GM23338 (cell line): ENCODE results near the gene TLE3. TPM values are rescaled to one million over a fixed set of nuclear protein-coding genes. Genes with fewer than 3 reads are reported as not detected.

Experiments used
- ATAC-seq: fragments of 200-7000 bp; cut with Tn5 transposase; 3 replicates; pipeline ENCODE4 v1.9.1; 2020
- DNase-seq: peaks from one replicate; pipeline ENCODE4 v3.0.0-alpha.2; 2015; ENCODE audit warnings: low spot score
- H2AFZ ChIP-seq: fragments of 200-600 bp; sonication (generic); 2 replicates; pipeline ENCODE4 v1.8.0; 2016; ENCODE audit warnings: antibody characterized with exemption, mild to moderate bottlenecking, moderate library complexity
- H3F3A ChIP-seq: fragments of 200-600 bp; sonication (generic); replicated peaks from 2 replicates; pipeline ENCODE4 v1.8.0; 2017; ENCODE audit warnings: antibody characterized with exemption, mixed run types, low read depth
- H3K27ac ChIP-seq: fragments of 200-600 bp; sonication (generic); 2 replicates; pipeline ENCODE4 v1.6.1; 2016; ENCODE audit warnings: low read depth
- H3K27me3 ChIP-seq: fragments of 200-600 bp; sonication (generic); 2 replicates; pipeline ENCODE4 v1.8.0; 2016; ENCODE audit warnings: mild to moderate bottlenecking, mixed run types, moderate library complexity; ENCODE audit not compliant: insufficient read depth
- H3K36me3 ChIP-seq: fragments of 200-600 bp; sonication (generic); 2 replicates; pipeline ENCODE4 v1.8.0; 2016; ENCODE audit warnings: mild to moderate bottlenecking; ENCODE audit not compliant: insufficient read depth
- H3K4me1 ChIP-seq: fragments of 200-600 bp; sonication (generic); 2 replicates; pipeline ENCODE4 v1.8.0; 2016; ENCODE audit warnings: mild to moderate bottlenecking, moderate library complexity; ENCODE audit not compliant: insufficient read depth
- H3K4me2 ChIP-seq: fragments of 200-600 bp; sonication (generic); 2 replicates; pipeline ENCODE4 v1.7.1; 2017; ENCODE audit warnings: mixed run types
- H3K4me3 ChIP-seq: fragments of 200-600 bp; sonication (generic); 2 replicates; pipeline ENCODE4 v1.6.1; 2016; ENCODE audit warnings: mixed run types
- H3K79me2 ChIP-seq: fragments of 200-600 bp; sonication (generic); replicated peaks from 2 replicates; pipeline ENCODE4 v1.8.0; 2017; ENCODE audit warnings: mild to moderate bottlenecking; ENCODE audit not compliant: insufficient read depth
- H3K9me2 ChIP-seq: fragments of 200-600 bp; sonication (generic); 2 replicates; pipeline ENCODE4 v1.8.0; 2017; ENCODE audit not compliant: insufficient read depth
- H4K20me1 ChIP-seq: fragments of 200-600 bp; sonication (generic); replicated peaks from 2 replicates; pipeline ENCODE4 v1.8.0; 2017; ENCODE audit warnings: mild to moderate bottlenecking; ENCODE audit not compliant: insufficient read depth
- H3K27ac Mint-ChIP-seq: 2 replicates; pipeline ENCODE4 v1.8.0; 2020; ENCODE audit warnings: inconsistent platforms, mild to moderate bottlenecking, moderate library complexity, mixed read lengths
- H3K27me3 Mint-ChIP-seq: 3 replicates; pipeline ENCODE4 v1.8.0; 2022; ENCODE audit warnings: low read depth, mild to moderate bottlenecking, moderate library complexity, mixed read lengths, inconsistent platforms; ENCODE audit not compliant: insufficient read depth, poor library complexity
- H3K36me3 Mint-ChIP-seq: 3 replicates; pipeline ENCODE4 v1.8.0; 2021; ENCODE audit warnings: low read depth, mild to moderate bottlenecking, inconsistent platforms, moderate library complexity, mixed read lengths
- H3K4me1 Mint-ChIP-seq: 3 replicates; pipeline ENCODE4 v1.8.0; 2020; ENCODE audit warnings: mild to moderate bottlenecking, inconsistent platforms, mixed read lengths
- H3K4me3 Mint-ChIP-seq: 3 replicates; pipeline ENCODE4 v1.8.0; 2021; ENCODE audit warnings: moderate library complexity, mild to moderate bottlenecking, inconsistent platforms, mixed read lengths
- H3K9me3 Mint-ChIP-seq: 3 replicates; pipeline ENCODE4 v1.8.0; 2020; ENCODE audit warnings: moderate library complexity, mild to moderate bottlenecking, inconsistent platforms, mixed read lengths
- EZH2phosphoT487 ChIP-seq: fragments of 200-600 bp; sonication (generic); IDR thresholded peaks from one replicate; pipeline ENCODE4 v1.8.1; 2018; ENCODE audit warnings: antibody characterized with exemption; ENCODE audit not compliant: unreplicated experiment
- JUNB ChIP-seq: IDR thresholded peaks from one replicate; pipeline ENCODE4 v1.6.1; 2016; ENCODE audit warnings: antibody characterized with exemption; ENCODE audit not compliant: unreplicated experiment
- POLR2AphosphoS5 ChIP-seq: IDR thresholded peaks from 2 replicates; pipeline ENCODE4 v1.6.1; 2016; ENCODE audit warnings: antibody characterized with exemption, low read depth
- ZNF331 ChIP-seq: fragments of 250-450 bp; sonication (Bioruptor Pico); IDR thresholded peaks from 2 replicates; pipeline ENCODE4 v1.5.0; 2020; ENCODE audit warnings: low read depth, mild to moderate bottlenecking, moderate library complexity
- polyA plus RNA-seq: library from polyadenylated mRNA; unstranded; fragments of >200 nt; fragmentation: Nextera tagmentation; extraction: Ambion mirVana; gene quantifications from 2 replicates; pipeline ENCODE4 v1.2.1, GENCODE V29; 2016
- total RNA-seq: library from RNA; depleted of rRNA; stranded (reverse); fragments of >200 nt; shearing (Covaris generic); gene quantifications from 2 replicates; pipeline ENCODE4 v1.2.3, GENCODE V29; 2014
- TF ChIP-seq, protein P1 (sequence below): fragments of 250-450 bp; sonication (Bioruptor Pico); IDR thresholded peaks from 2 replicates; pipeline ENCODE4 v1.5.0; 2020; ENCODE audit warnings: mild to moderate bottlenecking, moderate library complexity
- TF ChIP-seq, protein P2 (sequence below): IDR thresholded peaks from one replicate; pipeline ENCODE4 v1.6.1; 2018; ENCODE audit warnings: antibody characterized with exemption; ENCODE audit not compliant: unreplicated experiment
- TF ChIP-seq, protein P3 (sequence below): IDR thresholded peaks from 2 replicates; pipeline ENCODE4 v1.6.1; 2016; ENCODE audit warnings: antibody characterized with exemption

Gene TLE3
- total and polyA plus RNA-seq, 2 experiments from 2014 or later = 10.4 to 79.5 TPM

DNA sequence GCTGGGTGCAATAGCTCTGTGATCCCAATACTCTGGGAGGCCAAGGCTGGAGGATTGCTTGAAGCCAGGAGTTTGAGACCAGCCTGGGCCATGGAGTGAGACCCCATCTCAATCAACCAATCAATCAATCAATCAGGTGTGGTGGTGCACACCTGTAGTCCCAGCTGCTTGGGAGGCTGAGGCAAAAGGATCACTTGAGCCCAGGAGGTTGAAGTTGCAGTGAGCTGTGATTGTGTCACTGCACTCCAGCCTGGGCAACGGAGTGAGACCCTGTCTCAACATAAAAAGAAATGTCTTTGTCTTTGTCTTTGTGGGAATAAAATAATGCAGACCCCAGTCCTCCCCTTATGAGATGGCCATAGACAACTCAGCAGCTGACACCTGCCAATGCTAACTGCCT, 34.9 kb upstream of the TLE3 start (continued):
- TF ChIP-seq, protein P1, sequence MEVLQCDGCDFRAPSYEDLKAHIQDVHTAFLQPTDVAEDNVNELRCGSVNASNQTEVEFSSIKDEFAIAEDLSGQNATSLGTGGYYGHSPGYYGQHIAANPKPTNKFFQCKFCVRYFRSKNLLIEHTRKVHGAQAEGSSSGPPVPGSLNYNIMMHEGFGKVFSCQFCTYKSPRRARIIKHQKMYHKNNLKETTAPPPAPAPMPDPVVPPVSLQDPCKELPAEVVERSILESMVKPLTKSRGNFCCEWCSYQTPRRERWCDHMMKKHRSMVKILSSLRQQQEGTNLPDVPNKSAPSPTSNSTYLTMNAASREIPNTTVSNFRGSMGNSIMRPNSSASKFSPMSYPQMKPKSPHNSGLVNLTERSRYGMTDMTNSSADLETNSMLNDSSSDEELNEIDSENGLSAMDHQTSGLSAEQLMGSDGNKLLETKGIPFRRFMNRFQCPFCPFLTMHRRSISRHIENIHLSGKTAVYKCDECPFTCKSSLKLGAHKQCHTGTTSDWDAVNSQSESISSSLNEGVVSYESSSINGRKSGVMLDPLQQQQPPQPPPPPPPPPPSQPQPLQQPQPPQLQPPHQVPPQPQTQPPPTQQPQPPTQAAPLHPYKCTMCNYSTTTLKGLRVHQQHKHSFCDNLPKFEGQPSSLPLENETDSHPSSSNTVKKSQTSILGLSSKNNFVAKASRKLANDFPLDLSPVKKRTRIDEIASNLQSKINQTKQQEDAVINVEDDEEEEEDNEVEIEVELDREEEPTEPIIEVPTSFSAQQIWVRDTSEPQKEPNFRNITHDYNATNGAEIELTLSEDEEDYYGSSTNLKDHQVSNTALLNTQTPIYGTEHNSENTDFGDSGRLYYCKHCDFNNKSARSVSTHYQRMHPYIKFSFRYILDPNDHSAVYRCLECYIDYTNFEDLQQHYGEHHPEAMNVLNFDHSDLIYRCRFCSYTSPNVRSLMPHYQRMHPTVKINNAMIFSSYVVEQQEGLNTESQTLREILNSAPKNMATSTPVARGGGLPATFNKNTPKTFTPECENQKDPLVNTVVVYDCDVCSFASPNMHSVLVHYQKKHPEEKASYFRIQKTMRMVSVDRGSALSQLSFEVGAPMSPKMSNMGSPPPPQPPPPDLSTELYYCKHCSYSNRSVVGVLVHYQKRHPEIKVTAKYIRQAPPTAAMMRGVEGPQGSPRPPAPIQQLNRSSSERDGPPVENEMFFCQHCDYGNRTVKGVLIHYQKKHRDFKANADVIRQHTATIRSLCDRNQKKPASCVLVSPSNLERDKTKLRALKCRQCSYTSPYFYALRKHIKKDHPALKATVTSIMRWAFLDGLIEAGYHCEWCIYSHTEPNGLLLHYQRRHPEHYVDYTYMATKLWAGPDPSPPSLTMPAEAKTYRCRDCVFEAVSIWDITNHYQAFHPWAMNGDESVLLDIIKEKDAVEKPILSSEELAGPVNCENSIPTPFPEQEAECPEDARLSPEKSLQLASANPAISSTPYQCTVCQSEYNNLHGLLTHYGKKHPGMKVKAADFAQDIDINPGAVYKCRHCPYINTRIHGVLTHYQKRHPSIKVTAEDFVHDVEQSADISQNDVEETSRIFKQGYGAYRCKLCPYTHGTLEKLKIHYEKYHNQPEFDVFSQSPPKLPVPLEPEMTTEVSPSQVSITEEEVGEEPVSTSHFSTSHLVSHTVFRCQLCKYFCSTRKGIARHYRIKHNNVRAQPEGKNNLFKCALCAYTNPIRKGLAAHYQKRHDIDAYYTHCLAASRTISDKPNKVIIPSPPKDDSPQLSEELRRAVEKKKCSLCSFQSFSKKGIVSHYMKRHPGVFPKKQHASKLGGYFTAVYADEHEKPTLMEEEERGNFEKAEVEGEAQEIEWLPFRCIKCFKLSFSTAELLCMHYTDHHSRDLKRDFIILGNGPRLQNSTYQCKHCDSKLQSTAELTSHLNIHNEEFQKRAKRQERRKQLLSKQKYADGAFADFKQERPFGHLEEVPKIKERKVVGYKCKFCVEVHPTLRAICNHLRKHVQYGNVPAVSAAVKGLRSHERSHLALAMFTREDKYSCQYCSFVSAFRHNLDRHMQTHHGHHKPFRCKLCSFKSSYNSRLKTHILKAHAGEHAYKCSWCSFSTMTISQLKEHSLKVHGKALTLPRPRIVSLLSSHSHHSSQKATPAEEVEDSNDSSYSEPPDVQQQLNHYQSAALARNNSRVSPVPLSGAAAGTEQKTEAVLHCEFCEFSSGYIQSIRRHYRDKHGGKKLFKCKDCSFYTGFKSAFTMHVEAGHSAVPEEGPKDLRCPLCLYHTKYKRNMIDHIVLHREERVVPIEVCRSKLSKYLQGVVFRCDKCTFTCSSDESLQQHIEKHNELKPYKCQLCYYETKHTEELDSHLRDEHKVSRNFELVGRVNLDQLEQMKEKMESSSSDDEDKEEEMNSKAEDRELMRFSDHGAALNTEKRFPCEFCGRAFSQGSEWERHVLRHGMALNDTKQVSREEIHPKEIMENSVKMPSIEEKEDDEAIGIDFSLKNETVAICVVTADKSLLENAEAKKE (CRISPR knock-in tag) = no peak
- TF ChIP-seq ZNF331 (CRISPR knock-in tag) (no peak), POLR2AphosphoS5 (no peak), EZH2phosphoT487 (no peak), JUNB (no peak)
- TF ChIP-seq, protein P2, sequence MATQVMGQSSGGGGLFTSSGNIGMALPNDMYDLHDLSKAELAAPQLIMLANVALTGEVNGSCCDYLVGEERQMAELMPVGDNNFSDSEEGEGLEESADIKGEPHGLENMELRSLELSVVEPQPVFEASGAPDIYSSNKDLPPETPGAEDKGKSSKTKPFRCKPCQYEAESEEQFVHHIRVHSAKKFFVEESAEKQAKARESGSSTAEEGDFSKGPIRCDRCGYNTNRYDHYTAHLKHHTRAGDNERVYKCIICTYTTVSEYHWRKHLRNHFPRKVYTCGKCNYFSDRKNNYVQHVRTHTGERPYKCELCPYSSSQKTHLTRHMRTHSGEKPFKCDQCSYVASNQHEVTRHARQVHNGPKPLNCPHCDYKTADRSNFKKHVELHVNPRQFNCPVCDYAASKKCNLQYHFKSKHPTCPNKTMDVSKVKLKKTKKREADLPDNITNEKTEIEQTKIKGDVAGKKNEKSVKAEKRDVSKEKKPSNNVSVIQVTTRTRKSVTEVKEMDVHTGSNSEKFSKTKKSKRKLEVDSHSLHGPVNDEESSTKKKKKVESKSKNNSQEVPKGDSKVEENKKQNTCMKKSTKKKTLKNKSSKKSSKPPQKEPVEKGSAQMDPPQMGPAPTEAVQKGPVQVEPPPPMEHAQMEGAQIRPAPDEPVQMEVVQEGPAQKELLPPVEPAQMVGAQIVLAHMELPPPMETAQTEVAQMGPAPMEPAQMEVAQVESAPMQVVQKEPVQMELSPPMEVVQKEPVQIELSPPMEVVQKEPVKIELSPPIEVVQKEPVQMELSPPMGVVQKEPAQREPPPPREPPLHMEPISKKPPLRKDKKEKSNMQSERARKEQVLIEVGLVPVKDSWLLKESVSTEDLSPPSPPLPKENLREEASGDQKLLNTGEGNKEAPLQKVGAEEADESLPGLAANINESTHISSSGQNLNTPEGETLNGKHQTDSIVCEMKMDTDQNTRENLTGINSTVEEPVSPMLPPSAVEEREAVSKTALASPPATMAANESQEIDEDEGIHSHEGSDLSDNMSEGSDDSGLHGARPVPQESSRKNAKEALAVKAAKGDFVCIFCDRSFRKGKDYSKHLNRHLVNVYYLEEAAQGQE = no peak

DNA sequence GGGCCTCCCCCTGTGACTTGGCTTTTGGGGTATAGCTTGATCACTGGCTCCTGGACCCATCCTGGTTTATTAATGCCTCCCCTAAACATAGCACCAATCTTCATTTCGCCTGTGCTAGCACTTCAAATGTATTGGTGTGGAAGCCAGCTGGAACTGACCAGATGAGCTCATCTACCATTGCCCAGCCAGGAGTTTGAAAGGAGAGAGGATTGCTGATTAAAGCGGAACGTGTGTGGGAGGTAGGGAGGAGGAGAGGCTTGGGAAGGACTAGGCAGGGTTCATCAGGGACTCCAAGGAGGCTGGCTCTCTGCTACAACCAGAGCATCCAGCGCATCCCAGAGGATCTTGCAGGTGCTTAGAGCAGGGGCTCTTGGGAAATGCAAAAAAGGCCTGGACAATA, 34.4 kb upstream of the TLE3 start:
- peaks cover 9% of the 10 kb centered on the region for H3K27me3 Mint-ChIP-seq
- H3K27ac ChIP-seq = no peak overlapping the region
- H2AFZ ChIP-seq = no peak overlapping the region
- H3K9me2 ChIP-seq = no peaks in the 10 kb centered on the region
- no peaks in the 10 kb centered on the region; the same call in 2 of the 3 replicates for H3K4me1 Mint-ChIP-seq
- no peak for TF ChIP-seq JUNB
- TF ChIP-seq, protein P3, sequence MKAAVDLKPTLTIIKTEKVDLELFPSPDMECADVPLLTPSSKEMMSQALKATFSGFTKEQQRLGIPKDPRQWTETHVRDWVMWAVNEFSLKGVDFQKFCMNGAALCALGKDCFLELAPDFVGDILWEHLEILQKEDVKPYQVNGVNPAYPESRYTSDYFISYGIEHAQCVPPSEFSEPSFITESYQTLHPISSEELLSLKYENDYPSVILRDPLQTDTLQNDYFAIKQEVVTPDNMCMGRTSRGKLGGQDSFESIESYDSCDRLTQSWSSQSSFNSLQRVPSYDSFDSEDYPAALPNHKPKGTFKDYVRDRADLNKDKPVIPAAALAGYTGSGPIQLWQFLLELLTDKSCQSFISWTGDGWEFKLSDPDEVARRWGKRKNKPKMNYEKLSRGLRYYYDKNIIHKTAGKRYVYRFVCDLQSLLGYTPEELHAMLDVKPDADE = no peak
- DNase-seq = no peak
- H3K4me2 ChIP-seq = no peak overlapping the region
- no peaks in the 10 kb centered on the region for H3K27me3 ChIP-seq
- H3K36me3 ChIP-seq = no peaks in the 10 kb centered on the region
- no peaks in the 10 kb centered on the region for H3K36me3 Mint-ChIP-seq
- H4K20me1 ChIP-seq = no peaks in the 10 kb centered on the region
- no peaks in the 10 kb centered on the region for H3K79me2 ChIP-seq
- ATAC-seq = no peak
- H3K4me1 ChIP-seq = no peaks in the 10 kb centered on the region
- H3K4me3 ChIP-seq = no peak overlapping the region
- no peaks in the 10 kb centered on the region for H3F3A ChIP-seq
- no peak overlapping the region for H3K4me3 Mint-ChIP-seq
- no peak overlapping the region for H3K27ac Mint-ChIP-seq
- H3K9me3 Mint-ChIP-seq = no peaks in the 10 kb centered on the region
